Neuronal stem cell (in vitro differentiated cells): ENCODE results near the gene CPVL.

Experiments
- DNase-seq: peaks from one replicate; pipeline ENCODE4 v3.0.0-alpha.2; 2013; ENCODE audit warnings: low spot score
- H2AFZ ChIP-seq: one replicate; pipeline ENCODE4 v1.6.1; 2013; ENCODE audit warnings: mild to moderate bottlenecking, low read length, inconsistent platforms
- H2AK5ac ChIP-seq: 2 replicates; pipeline ENCODE4 v1.6.1; 2013; ENCODE audit warnings: low read depth, mild to moderate bottlenecking, inconsistent platforms, low read length, moderate library complexity, mixed read lengths
- H2BK120ac ChIP-seq: 2 replicates; pipeline ENCODE4 v1.6.1; 2013; ENCODE audit warnings: low read depth, mild to moderate bottlenecking, inconsistent platforms, low read length, moderate library complexity, mixed read lengths
- H2BK12ac ChIP-seq: one replicate; pipeline ENCODE4 v1.6.1; 2013; ENCODE audit warnings: low read length, inconsistent platforms
- H2BK15ac ChIP-seq: 2 replicates; pipeline ENCODE4 v1.6.1; 2013; ENCODE audit warnings: mild to moderate bottlenecking, low read length, inconsistent platforms, mixed read lengths
- H2BK5ac ChIP-seq: one replicate; pipeline ENCODE4 v1.6.1; 2013; ENCODE audit warnings: inconsistent platforms, mild to moderate bottlenecking, low read length, moderate library complexity
- H3K14ac ChIP-seq: one replicate; pipeline ENCODE4 v1.6.1; 2013; ENCODE audit warnings: low read length, inconsistent platforms
- H3K18ac ChIP-seq: 2 replicates; pipeline ENCODE4 v1.6.1; 2013; ENCODE audit warnings: low read length, inconsistent platforms
- H3K23ac ChIP-seq: 2 replicates; pipeline ENCODE4 v1.6.1; 2013; ENCODE audit warnings: low read depth, mild to moderate bottlenecking, mixed read lengths, low read length, inconsistent platforms; ENCODE audit not compliant: poor library complexity
- H3K27ac ChIP-seq: replicated peaks from 3 replicates; pipeline ENCODE4 v1.5.1; 2013; ENCODE audit warnings: low read length, inconsistent platforms
- H3K27me3 ChIP-seq, 3 experiments: 2 replicates each; pipeline ENCODE4 v1.6.1; 2013; ENCODE audit warnings: low read length in 3 of 3, mild to moderate bottlenecking in 2 of 3, inconsistent platforms in 1 of 3, low read depth in 1 of 3, mixed read lengths in 1 of 3, moderate library complexity in 1 of 3; ENCODE audit not compliant: control insufficient read depth in 3 of 3, insufficient read depth in 3 of 3
- H3K36me3 ChIP-seq, 2 donors: replicated peaks in 1 of 2; 2 replicates each; pipeline ENCODE4 v1.6.1; 2013; ENCODE audit warnings: low read length in 2 of 2; ENCODE audit not compliant: control insufficient read depth in 2 of 2, insufficient read depth in 2 of 2
- H3K4ac ChIP-seq: 2 replicates; pipeline ENCODE4 v1.6.1; 2013; ENCODE audit warnings: inconsistent platforms, mild to moderate bottlenecking, low read length, moderate library complexity
- H3K4me1 ChIP-seq, 2 donors: 1 replicate in 1 of 2; 2 replicates in 1 of 2; pipeline ENCODE4 v1.6.1; 2013; ENCODE audit warnings: low read length in 2 of 2, low read depth in 1 of 2; ENCODE audit not compliant: control insufficient read depth in 2 of 2, insufficient read depth in 1 of 2
- H3K4me2 ChIP-seq: one replicate; pipeline ENCODE4 v1.6.1; 2013; ENCODE audit warnings: mild to moderate bottlenecking, low read length, inconsistent platforms; ENCODE audit not compliant: insufficient read depth, poor library complexity, severe bottlenecking
- H3K4me3 ChIP-seq, 2 donors: 2 replicates each; pipeline ENCODE4 v1.5.1; 2013; ENCODE audit warnings: low read length in 2 of 2, mild to moderate bottlenecking in 2 of 2, inconsistent platforms in 1 of 2, moderate library complexity in 1 of 2
- H3K79me1 ChIP-seq: one replicate; pipeline ENCODE4 v1.6.1; 2013; ENCODE audit warnings: low read depth, mild to moderate bottlenecking, inconsistent platforms, low read length, moderate library complexity
- H3K9ac ChIP-seq: one replicate; pipeline ENCODE4 v1.6.1; 2013; ENCODE audit warnings: mild to moderate bottlenecking, low read depth, low read length, inconsistent platforms; ENCODE audit not compliant: poor library complexity
- H3K9me3 ChIP-seq, 2 donors: replicated peaks in 1 of 2; 2 replicates each; pipeline versions ENCODE3 to v1.6.1; 2013; ENCODE audit warnings: low read length in 2 of 2, mild to moderate bottlenecking in 2 of 2, inconsistent platforms in 1 of 2, low read depth in 1 of 2, mixed read lengths in 1 of 2, moderate library complexity in 1 of 2; ENCODE audit not compliant: control insufficient read depth in 2 of 2, insufficient read depth in 1 of 2
- H4K8ac ChIP-seq: one replicate; pipeline ENCODE4 v1.6.1; 2013; ENCODE audit warnings: low read depth, mild to moderate bottlenecking, inconsistent platforms, low read length, moderate library complexity
- H4K91ac ChIP-seq: one replicate; pipeline ENCODE4 v1.6.1; 2013; ENCODE audit warnings: low read length, low read depth, mild to moderate bottlenecking, inconsistent platforms; ENCODE audit not compliant: poor library complexity
- WGBS, 2 donors: extraction: QIAGEN DNeasy Blood & Tissue Kit; methylation state at CpG; one replicate each; pipeline ENCODE4 v1.1.7; 2013; ENCODE audit warnings: missing lambda C conversion rate in 2 of 2, mixed read lengths in 1 of 2; ENCODE audit not compliant: insufficient read length in 2 of 2, insufficient replicate concordance in 1 of 2; ENCODE audit errors: extremely low coverage in 2 of 2; 5-methylcytosine and 5-hydroxymethylcytosine counted together

The CPVL gene

GRCh38 chr7:29043576-29043975 is 102.8 kb downstream of the CPVL start:
- H3K79me1 ChIP-seq: no peaks in the 10 kb centered on the region
- no peak overlapping the region for H2BK12ac ChIP-seq
- no peaks in the 10 kb centered on the region for H3K36me3 ChIP-seq
- H4K8ac ChIP-seq: no peak overlapping the region
- H4K91ac ChIP-seq: no peak overlapping the region
- H3K27me3 ChIP-seq: no peaks in the 10 kb centered on the region
- no peak for DNase-seq
- H3K4ac ChIP-seq: no peak overlapping the region
- H2AFZ ChIP-seq: no peak overlapping the region
- no peak overlapping the region for H3K23ac ChIP-seq
- no peak overlapping the region for H2BK5ac ChIP-seq
- H2BK120ac ChIP-seq: no peak overlapping the region
- H3K18ac ChIP-seq: no peak overlapping the region
- no peak overlapping the region for H3K4me3 ChIP-seq
- H3K14ac ChIP-seq: no peak overlapping the region
- no peak overlapping the region for H2AK5ac ChIP-seq
- H3K27ac ChIP-seq: no peak overlapping the region
- WGBS, 2 donors: no CpG with 5 or more reads among the region's 5 CpGs
- H2BK15ac ChIP-seq: no peak overlapping the region
- H3K9me3 ChIP-seq: peaks cover 0 to 6% of the 10 kb centered on the region in 2 donors
- no peak overlapping the region for H3K4me2 ChIP-seq
- no peak overlapping the region for H3K9ac ChIP-seq
- H3K4me1 ChIP-seq: peaks cover 12 to 34% of the 10 kb centered on the region in 2 donors

- Histone ChIP-seq H3K14ac (no peak overlapping the region), H3K27ac (no peak overlapping the region), H4K91ac (no peak overlapping the region), H2BK15ac (no peak overlapping the region), H3K4me2 (no peak overlapping the region), H3K18ac (no peak overlapping the region), H3K27me3 (no peaks in the 10 kb centered on the region), H4K8ac (no peak overlapping the region), H3K4me1 (peaks cover 14 to 42% of the 10 kb centered on the region in 2 donors), H2BK120ac (no peak overlapping the region), H2AK5ac (no peak overlapping the region), H3K36me3 (no peaks in the 10 kb centered on the region), H3K23ac (no peak overlapping the region), H2BK12ac (no peak overlapping the region), H3K79me1 (no peaks in the 10 kb centered on the region), H3K9ac (no peak overlapping the region), H2AFZ (no peak overlapping the region), H2BK5ac (no peak overlapping the region), H3K9me3 (peaks cover 0 to 6% of the 10 kb centered on the region in 2 donors), H3K4me3 (no peak overlapping the region), H3K4ac (no peak overlapping the region)
- no peak for DNase-seq
- no CpG with 5 or more reads among the region's 4 CpGs for WGBS, 2 donors
These were observed 103.5 kb downstream of the CPVL start for GRCh38 chr7:29042824-29043231.

- DNase-seq: no peak
- Histone ChIP-seq H3K14ac (no peak overlapping the region), H3K23ac (no peak overlapping the region), H2BK5ac (no peak overlapping the region), H3K79me1 (no peaks in the 10 kb centered on the region), H2BK12ac (no peak overlapping the region), H3K4me3 (no peak overlapping the region), H3K9ac (no peak overlapping the region), H2BK120ac (no peak overlapping the region), H3K4ac (no peak overlapping the region), H3K18ac (no peak overlapping the region), H3K36me3 (no peaks in the 10 kb centered on the region), H3K27me3 (no peaks in the 10 kb centered on the region), H3K4me1 (peaks cover 14 to 46% of the 10 kb centered on the region in 2 donors), H4K8ac (no peak overlapping the region), H4K91ac (no peak overlapping the region), H3K27ac (no peak overlapping the region), H2AK5ac (no peak overlapping the region), H3K9me3 (peaks cover 0 to 6% of the 10 kb centered on the region in 2 donors), H2AFZ (no peak overlapping the region), H3K4me2 (no peak overlapping the region), H2BK15ac (no peak overlapping the region)
- WGBS, 2 donors: no CpG with 5 or more reads among the region's 4 CpGs
These were observed 104.3 kb downstream of the CPVL start for GRCh38 chr7:29041991-29042390.

GRCh38 chr7:29040579-29040925 is 105.8 kb downstream of the CPVL start:
- Histone ChIP-seq H3K4me1 (peaks cover 14 to 46% of the 10 kb centered on the region in 2 donors), H4K91ac (no peak overlapping the region), H3K36me3 (no peaks in the 10 kb centered on the region), H2BK5ac (no peak overlapping the region), H3K9me3 (peaks cover 0 to 4% of the 10 kb centered on the region in 2 donors), H2AK5ac (no peak overlapping the region), H2BK15ac (no peak overlapping the region), H3K14ac (no peak overlapping the region), H3K9ac (no peak overlapping the region), H2BK120ac (no peak overlapping the region), H3K18ac (no peak overlapping the region), H2AFZ (peak overlapping the region; percentile 54), H3K27ac (no peak overlapping the region), H3K4me2 (no peak overlapping the region), H4K8ac (no peak overlapping the region), H3K27me3 (no peaks in the 10 kb centered on the region), H3K23ac (no peak overlapping the region), H3K79me1 (no peaks in the 10 kb centered on the region), H2BK12ac (no peak overlapping the region), H3K4me3 (no peak overlapping the region), H3K4ac (no peak overlapping the region)
- WGBS, 2 donors: no CpG with 5 or more reads among the region's 2 CpGs
- DNase-seq: no peak
